Measurements from ENCODE around the gene TTF1. TPM values are rescaled to one million over a fixed set of nuclear protein-coding genes. Genes with fewer than 3 reads are reported as not detected.

The TTF1 gene
- total and polyA plus RNA-seq, 10 of the 15 experiments (the other 5 are each of a cell fraction or from before 2014, with no cell fraction given), result 11.3 to 25.5 (median 16.0) TPM

DNA sequence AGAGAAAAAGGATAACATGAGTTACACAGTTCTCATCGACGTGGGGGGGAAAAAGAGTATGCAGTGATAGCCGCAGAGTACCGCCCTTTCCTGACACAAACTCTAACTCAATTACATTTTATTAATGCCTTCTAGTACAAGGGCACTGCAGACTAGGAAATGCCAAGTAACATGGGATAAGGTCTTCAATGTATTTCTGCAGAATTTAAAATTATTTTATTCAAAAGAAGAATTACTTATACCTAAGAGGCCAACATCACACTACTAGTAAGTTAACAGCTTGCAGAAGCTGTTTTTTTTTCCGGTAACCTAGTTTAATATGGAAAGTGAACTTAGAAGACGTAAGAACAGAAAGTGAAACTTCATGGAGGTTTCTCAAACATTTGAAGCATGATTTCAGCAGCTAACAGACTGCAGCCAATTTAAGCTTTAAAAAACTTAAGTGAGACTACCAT lies 55.8 kb downstream of the TTF1 start:
- CTCF ChIA-PET, result interaction anchor here (1.0 to 6.1 kb wide), 7 partner anchors 9 to 92 kb away, joined by 3 to 59 read pairs (median 5); no protein-coding TSS in a partner anchor
- no TSS peak for BruUV-seq (replicated peaks)
- intact Hi-C loops (cut with micrococcal nuclease; ENCODE audit: unreplicated experiment) (loop anchor here (1.0 kb wide), 2 partner anchors 22 to 55 kb away; partner anchors contain the start of gene TTF1), in situ Hi-C loops (cut with MboI) (no loop called here)
- Histone ChIP-seq H3K4me3 (peak overlapping the region; percentile 86), H4K20me1 (ENCODE audit: control insufficient read depth, insufficient read depth) (no peaks in the 10 kb centered on the region), H2AFZ (ENCODE audit: control insufficient read depth, low read depth, low read length) (no peak overlapping the region), H3K27ac (ENCODE audit: control insufficient read depth, insufficient read depth) (peak overlapping the region; percentile 77), H3K4me2 (ENCODE audit: control insufficient read depth, insufficient read depth) (peak overlapping the region; percentile 95), H3K27me3 (replicated peaks in 1 of 2; ENCODE audit: control insufficient read depth in 2 of 2, insufficient read depth in 2 of 2, low read length in 1 of 2) (no peaks in the 10 kb centered on the region), H3K36me3 (ENCODE audit: control insufficient read depth in 2 of 2, insufficient read depth in 2 of 2, low read length in 1 of 2) (peaks cover 3 to 21% of the 10 kb centered on the region in 2 experiments; a peak in 3 of 4 replicates), H3K9me3 (replicated peaks; ENCODE audit: control insufficient read depth, insufficient read depth, low read length) (no peaks in the 10 kb centered on the region), H3K4me1 (ENCODE audit: control insufficient read depth, insufficient read depth, low read length) (peaks cover 16% of the 10 kb centered on the region), H3K9ac (ENCODE audit: control insufficient read depth, insufficient read depth, low read length) (peak overlapping the region; percentile 54; the same call in 1 of the 2 replicates), H3K79me2 (ENCODE audit: control insufficient read depth, insufficient read depth, low read length) (peaks cover 66% of the 10 kb centered on the region)
- DNase-seq (ENCODE audit: low read depth, low spot score) (no peak), FAIRE-seq (peak; percentile 70), ATAC-seq (peak; percentile 28)
- RAD21 ChIA-PET (ENCODE audit: unreplicated experiment), result interaction anchor here (0.6 to 3.1 kb wide), 9 partner anchors 21 to 199 kb away, joined by 3 to 47 read pairs (median 5); no protein-coding TSS in a partner anchor
- SMC1A ChIA-PET (ENCODE audit: uncharacterized antibody, unreplicated experiment), result interaction anchor here (0.7 to 9.5 kb wide), 16 partner anchors 8 to 59 kb away, joined by 3 to 131 read pairs (median 4); partner anchors contain the start of gene CFAP77
- POLR2A ChIA-PET, result interaction anchor here (0.9 to 7.0 kb wide), 5 partner anchors 18 to 53 kb away, joined by 3 to 96 read pairs (median 4); no protein-coding TSS in a partner anchor
- WGBS (ENCODE audit: insufficient coverage, insufficient replicate concordance, low lambda C conversion rate, missing lambda C conversion rate), result under 1% methylated on average over 6 of the region's 6 CpGs
- TF ChIP-seq, protein P1, sequence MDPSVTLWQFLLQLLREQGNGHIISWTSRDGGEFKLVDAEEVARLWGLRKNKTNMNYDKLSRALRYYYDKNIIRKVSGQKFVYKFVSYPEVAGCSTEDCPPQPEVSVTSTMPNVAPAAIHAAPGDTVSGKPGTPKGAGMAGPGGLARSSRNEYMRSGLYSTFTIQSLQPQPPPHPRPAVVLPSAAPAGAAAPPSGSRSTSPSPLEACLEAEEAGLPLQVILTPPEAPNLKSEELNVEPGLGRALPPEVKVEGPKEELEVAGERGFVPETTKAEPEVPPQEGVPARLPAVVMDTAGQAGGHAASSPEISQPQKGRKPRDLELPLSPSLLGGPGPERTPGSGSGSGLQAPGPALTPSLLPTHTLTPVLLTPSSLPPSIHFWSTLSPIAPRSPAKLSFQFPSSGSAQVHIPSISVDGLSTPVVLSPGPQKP (IDR thresholded peaks at IDR 0.05; ENCODE audit: low read depth, low read length), result no peak
- no peak for TF ChIP-seq PAX5 (IDR thresholded peaks at IDR 0.05; ENCODE audit: borderline replicate concordance, low read depth, low read length)
- TF ChIP-seq EGR1 (IDR thresholded peaks at IDR 0.05; ENCODE audit: borderline replicate concordance in 1 of 2, low read depth in 2 of 2, low read length in 2 of 2), result no peak
- TF ChIP-seq, protein P2, sequence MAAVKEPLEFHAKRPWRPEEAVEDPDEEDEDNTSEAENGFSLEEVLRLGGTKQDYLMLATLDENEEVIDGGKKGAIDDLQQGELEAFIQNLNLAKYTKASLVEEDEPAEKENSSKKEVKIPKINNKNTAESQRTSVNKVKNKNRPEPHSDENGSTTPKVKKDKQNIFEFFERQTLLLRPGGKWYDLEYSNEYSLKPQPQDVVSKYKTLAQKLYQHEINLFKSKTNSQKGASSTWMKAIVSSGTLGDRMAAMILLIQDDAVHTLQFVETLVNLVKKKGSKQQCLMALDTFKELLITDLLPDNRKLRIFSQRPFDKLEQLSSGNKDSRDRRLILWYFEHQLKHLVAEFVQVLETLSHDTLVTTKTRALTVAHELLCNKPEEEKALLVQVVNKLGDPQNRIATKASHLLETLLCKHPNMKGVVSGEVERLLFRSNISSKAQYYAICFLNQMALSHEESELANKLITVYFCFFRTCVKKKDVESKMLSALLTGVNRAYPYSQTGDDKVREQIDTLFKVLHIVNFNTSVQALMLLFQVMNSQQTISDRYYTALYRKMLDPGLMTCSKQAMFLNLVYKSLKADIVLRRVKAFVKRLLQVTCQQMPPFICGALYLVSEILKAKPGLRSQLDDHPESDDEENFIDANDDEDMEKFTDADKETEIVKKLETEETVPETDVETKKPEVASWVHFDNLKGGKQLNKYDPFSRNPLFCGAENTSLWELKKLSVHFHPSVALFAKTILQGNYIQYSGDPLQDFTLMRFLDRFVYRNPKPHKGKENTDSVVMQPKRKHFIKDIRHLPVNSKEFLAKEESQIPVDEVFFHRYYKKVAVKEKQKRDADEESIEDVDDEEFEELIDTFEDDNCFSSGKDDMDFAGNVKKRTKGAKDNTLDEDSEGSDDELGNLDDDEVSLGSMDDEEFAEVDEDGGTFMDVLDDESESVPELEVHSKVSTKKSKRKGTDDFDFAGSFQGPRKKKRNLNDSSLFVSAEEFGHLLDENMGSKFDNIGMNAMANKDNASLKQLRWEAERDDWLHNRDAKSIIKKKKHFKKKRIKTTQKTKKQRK (IDR thresholded peaks at IDR 0.05; ENCODE audit: low read depth, low read length), result no peak
- TF ChIP-seq IRF4 (IDR thresholded peaks at IDR 0.05; ENCODE audit: low read depth, low read length), result 0 out of 2 replicates have a peak, but pooled peaks have one; percentile 26
- no peak for TF ChIP-seq YY1 (IDR thresholded peaks at IDR 0.05; ENCODE audit: low read depth, low read length)
- TF ChIP-seq ATF7 (IDR thresholded peaks at IDR 0.05; ENCODE audit: low read depth), result peak; percentile 64
- 0 out of 2 replicates have a peak, but pooled peaks have one; percentile 30 for TF ChIP-seq CREB1 (IDR thresholded peaks at IDR 0.05; ENCODE audit: low read depth)
- TF ChIP-seq ZZZ3 (IDR thresholded peaks at IDR 0.05; ENCODE audit: control insufficient read depth, insufficient read length, low read depth), result no peak
- TF ChIP-seq POLR2A (IDR thresholded peaks at IDR 0.05; ENCODE audit: low read depth, low read length), result no peak
- no peak for TF ChIP-seq ZBTB11 (CRISPR knock-in tag; IDR thresholded peaks at IDR 0.05)
- TF ChIP-seq, protein P3, sequence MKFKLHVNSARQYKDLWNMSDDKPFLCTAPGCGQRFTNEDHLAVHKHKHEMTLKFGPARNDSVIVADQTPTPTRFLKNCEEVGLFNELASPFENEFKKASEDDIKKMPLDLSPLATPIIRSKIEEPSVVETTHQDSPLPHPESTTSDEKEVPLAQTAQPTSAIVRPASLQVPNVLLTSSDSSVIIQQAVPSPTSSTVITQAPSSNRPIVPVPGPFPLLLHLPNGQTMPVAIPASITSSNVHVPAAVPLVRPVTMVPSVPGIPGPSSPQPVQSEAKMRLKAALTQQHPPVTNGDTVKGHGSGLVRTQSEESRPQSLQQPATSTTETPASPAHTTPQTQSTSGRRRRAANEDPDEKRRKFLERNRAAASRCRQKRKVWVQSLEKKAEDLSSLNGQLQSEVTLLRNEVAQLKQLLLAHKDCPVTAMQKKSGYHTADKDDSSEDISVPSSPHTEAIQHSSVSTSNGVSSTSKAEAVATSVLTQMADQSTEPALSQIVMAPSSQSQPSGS (IDR thresholded peaks at IDR 0.05; ENCODE audit: low read length), result peak; percentile 44
- TF ChIP-seq PAX8 (IDR thresholded peaks at IDR 0.05), result no peak
- no peak for TF ChIP-seq STAT1 (conservative IDR thresholded peaks at IDR 0.05)
- TF ChIP-seq ZNF274 (IDR thresholded peaks at IDR 0.05; ENCODE audit: insufficient read depth, insufficient read length), result no peak

Measured in GM12878 (cell line).